GM18907 (cell line): ENCODE results near the gene LRFN5.
"Not testable (repeated sequence)": the region's sequence is repeated elsewhere in the genome, so short reads cannot be mapped to it uniquely, and the experiment has no call there.

Source experiments
- ATAC-seq: cut with Tn5 transposase; IDR thresholded peaks from one replicate; pipeline ENCODE4 v1.9.1; 2021; ENCODE audit warnings: mild to moderate bottlenecking, moderate library complexity; ENCODE audit not compliant: unreplicated experiment

LRFN5 gene

GRCh38 chr14:41878321-41878720 lies 271.6 kb downstream of the LRFN5 start:
- ATAC-seq, result no peak

DNA sequence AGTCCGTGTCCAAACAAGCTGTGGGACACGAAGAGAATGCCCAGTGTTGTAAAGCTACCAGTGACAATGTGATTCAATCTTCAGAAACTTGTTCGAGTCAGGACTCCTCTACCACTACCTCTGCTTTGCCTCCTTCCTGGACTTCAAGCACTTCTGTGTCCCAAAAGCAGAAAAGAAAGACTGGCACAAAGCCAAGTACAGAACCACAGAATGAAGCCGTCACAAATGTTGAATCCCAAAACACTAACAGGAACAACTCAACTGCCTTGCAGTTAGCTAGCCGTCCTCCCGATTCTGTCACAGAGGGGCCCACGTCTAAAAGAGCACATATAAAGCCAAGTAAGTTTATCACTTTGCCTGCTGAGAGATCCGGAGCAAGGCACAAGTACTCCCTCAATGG lies 284.9 kb downstream of the LRFN5 start:
- ATAC-seq, result no peak

GRCh38 chr14:41899416-41899815 lies 292.7 kb downstream of the LRFN5 start:
- ATAC-seq, result no peak

DNA sequence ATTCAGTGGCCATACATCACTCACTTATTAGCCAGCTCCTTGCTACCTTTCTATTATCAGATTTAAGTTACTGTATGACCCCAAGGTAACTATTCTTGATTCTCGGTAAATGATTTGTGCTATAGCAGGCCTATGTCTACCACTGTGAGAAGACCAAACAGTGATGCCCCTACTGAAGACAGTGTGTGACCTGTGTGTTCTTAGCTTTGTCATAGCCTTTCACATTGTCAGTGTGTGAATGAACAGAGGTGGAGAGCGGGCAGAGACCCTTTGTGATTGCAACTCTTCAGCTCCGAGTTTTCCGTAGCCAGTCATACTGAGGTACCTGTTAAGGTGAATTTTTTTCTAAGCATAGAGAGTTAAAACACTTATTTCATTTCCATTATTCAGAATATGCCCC lies 294.0 kb downstream of the LRFN5 start:
- no peak for ATAC-seq

DNA sequence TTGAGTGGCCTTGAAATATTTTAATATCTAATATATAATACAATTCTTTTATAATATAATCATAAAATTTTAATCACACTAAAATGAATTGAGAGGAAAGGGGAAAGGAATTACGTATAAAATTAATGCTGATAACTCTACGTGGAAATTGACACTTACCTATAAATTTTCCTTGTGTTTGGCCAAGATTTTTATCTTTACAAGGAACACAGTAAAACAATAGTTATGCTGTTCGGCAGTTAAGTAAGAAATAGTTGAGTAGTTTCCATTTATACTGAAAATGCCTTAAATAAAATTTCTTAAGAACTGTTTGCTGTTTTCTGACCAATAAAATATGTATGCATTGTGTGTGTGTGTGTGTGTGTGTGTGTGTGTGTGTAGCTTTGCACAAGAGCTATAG lies 294.4 kb downstream of the LRFN5 start:
- ATAC-seq, result no peak

DNA sequence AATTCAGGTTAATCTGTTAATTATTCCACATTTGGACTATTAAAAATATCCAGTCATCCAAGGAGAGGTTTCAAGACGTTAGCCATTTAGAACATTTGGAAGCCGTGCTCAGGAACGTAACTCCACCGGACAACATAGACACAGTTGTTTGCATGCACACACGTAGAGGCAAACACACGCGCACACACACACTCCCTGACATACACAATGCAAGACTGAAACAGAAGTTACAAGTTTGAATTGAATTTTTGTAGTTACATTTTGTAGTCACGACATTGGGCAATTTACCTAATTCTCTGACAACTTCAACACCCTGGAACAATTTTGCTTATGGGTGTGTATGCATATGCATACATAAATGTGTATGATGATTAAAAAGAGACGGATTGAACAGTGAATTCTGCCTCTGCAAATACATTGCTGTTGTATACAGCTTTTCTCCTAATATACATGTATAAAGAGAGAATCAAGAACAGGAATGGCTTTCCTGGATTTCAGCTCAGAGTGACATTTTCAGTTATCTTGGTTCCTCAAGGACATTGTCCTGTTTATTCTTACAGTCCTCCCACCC lies 298.8 kb downstream of the LRFN5 start:
- ATAC-seq, result no peak

GRCh38 chr14:41911155-41911554 lies 304.5 kb downstream of the LRFN5 start:
- not testable (repeated sequence) for ATAC-seq

- ATAC-seq, result no peak
These were observed 306.7 kb downstream of the LRFN5 start for GRCh38 chr14:41913398-41913797.

GRCh38 chr14:41915732-41916131 lies 309.1 kb downstream of the LRFN5 start:
- ATAC-seq, result no peak

- ATAC-seq, result no peak
These were observed 309.6 kb downstream of the LRFN5 start for GRCh38 chr14:41916313-41916712.

DNA sequence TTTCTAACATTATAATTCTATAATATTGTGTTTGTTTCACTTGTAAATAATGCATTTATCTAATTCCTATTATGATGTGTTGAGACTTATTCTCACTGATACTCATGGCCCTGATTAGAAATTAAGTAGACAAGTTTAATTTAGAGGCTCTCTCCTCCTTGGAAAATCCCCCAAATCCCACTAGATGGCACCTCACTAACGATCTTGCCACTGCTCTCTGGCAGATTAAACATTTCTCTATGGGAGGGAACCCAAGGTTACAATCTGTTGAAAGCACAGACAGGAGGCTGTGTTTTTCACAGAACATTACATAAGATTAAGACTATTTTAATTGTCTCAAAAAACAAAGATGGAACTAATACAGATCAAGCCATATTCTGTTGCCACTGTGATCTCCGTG lies 318.7 kb downstream of the LRFN5 start:
- ATAC-seq, result no peak

DNA sequence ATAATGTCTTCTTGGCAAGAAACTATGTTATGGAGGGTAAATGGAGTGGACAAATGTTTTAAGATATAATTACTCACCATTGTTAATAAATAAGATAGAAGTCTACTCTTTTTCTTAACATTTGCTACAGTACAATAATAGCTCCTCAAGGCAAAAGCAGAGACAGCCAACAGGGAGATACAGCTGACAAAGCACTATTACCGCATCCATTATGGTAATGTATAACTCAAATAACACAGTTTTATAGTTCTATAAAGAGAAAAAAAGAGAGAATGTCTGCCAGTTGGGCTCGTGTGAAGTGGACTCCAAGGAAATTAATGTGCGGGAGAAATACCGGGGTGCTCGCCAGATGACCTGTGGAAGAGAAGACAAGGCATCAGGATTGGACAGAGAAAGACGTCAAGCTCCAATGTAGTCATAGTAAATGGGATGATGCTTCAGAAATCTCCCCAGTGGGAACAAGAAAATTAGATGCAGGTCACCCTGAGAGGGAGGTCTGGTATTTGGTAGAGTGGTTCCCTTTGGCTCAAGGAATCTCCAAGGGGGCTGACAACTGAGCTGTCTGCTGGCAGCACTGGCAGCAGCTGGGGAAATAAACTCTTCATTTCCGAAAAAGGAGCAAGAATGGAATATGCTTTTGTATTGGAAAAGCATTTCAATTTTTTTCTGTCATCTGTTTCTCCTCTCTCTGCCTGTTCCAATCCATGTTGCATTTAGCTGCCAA lies 343.9 kb downstream of the LRFN5 start:
- ATAC-seq, result no peak
